GM18499 (cell line): ENCODE data around the gene GNRH2.

ENCODE experiments used
- ATAC-seq: cut with Tn5 transposase; IDR thresholded peaks from one replicate; pipeline ENCODE4 v1.9.1; 2021; ENCODE audit warnings: moderate number of reproducible peaks; ENCODE audit not compliant: insufficient read depth, unreplicated experiment

Gene GNRH2

GRCh38 chr20:3094848-3095629 is 51.6 kb downstream of the GNRH2 start:
- ATAC-seq, result no peak
